ENCODE measurements around the gene UQCRH. TPM values are rescaled to one million over a fixed set of nuclear protein-coding genes. Genes with fewer than 3 reads are reported as not detected.

The UQCRH gene
- total RNA-seq, result 245 and 321 TPM in 2 replicates

DNA sequence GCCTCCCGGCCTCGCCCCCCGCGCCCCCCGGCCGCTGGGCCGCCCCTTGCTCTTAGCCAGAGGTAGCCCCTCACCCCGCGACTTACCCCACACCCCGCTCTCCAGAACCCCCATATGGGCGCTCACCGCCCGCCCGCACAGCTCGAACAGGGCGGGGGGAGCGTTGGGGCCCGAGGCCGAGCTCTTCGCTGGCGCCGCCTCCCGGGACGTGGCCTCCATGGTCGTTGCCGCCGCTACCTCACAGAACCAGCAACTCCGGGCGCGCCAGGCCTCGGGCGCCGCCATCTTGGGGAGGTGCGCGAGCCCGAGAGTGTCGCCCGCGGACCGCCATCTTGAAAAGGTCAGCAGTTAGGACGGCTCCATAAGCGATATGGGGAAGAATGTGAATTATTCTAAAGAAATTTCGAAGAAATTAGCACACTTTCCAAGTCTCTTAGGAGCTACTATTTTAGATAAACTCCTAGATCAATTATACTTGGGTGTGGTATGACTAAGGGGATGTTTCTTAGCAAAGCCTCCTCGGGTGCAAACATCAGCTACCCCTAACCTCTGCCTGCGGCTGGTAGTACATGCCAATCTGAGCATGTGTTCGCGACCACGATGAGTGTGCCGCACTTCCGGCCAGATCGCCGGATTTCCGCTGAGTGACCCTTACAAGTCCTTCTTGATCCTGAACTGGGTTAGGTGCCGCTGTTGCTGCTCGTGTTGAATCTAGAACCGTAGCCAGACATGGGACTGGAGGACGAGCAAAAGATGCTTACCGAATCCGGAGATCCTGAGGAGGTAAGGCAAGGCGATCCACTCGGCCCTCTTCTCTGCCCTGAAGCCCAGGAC is at the start of gene UQCRH, which contains the start of gene LRRC41:
TSS of gene UQCRH (plus strand) at position 661 of the 834 bp plus-strand sequence. CDS start at position 730, 69 bp downstream.
TSS of gene LRRC41 (minus strand) at position 579 of the 834 bp plus-strand sequence. CDS start at position 285, 294 bp downstream.

DNA sequence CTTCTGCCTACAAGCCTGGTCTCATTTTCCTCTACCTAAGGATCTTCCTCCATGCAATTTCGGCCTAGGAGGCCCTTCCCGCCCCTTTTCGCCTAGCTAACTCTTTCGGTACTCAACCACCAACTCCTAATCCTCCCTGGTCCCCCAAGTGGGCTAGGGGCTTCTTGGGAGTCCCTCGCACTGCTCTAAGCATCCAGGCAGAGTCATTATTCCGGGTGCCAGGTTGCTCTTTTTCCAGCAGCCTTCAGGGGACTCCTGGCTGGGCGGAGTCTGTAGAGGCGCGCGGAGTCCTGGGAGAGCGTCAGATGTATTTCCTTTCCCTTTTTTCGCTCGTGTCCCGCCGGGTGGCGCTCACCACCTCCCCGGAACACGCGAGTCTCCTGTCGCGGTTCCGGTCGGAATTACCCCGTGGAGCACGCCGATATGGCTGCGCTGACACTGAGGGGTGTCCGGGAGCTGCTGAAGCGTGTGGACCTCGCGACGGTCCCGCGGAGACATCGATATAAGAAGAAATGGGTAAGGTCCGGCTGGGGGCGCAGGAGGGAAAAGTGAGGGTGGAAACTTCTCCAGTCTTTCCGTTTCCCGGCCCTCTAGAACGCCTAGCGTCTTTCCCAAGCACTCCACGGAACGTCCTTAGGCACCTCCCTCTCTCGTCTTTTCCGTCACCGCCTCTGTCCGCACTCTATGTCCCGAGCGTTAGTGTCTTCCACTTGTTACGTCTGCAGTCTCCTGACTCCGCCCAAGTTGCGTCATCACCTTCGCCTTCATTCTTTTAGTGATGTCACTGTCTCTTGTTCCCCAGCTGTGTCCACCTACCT is 37.1 kb downstream of the UQCRH start, which contains the start of gene NSUN4:
TSS of gene NSUN4 (plus strand) at position 404 of the 818 bp plus-strand sequence. CDS start at position 424, 20 bp downstream.

Other genes starting within 250 kb of the UQCRH start
- gene PIK3R3, start 171.1 kb upstream of the UQCRH start, total RNA-seq, result 0.98 and 1.5 TPM in 2 replicates
- gene TSPAN1, start 128.6 kb upstream of the UQCRH start, total RNA-seq, result 0.20 TPM in 1 of 2 replicates, not detected in the other
- not detected in 2 replicates for gene P3R3URF, start 127.2 kb upstream of the UQCRH start, total RNA-seq
- 37.5 and 60.8 TPM in 2 replicates for gene POMGNT1, start 105.3 kb upstream of the UQCRH start, total RNA-seq
- gene LURAP1, start 100.4 kb upstream of the UQCRH start, total RNA-seq, result 2.9 and 3.9 TPM in 2 replicates
- gene RAD54L, start 55.9 kb upstream of the UQCRH start, total RNA-seq, result 4.0 and 7.2 TPM in 2 replicates
- 93.3 and 110 TPM in 2 replicates for gene LRRC41, start 82 bp upstream of the UQCRH start, total RNA-seq
- 16.5 and 20.3 TPM in 2 replicates for gene NSUN4, start 37.1 kb downstream of the UQCRH start, total RNA-seq
- gene FAAH, start 90.6 kb downstream of the UQCRH start, total RNA-seq, result 0.59 and 1.5 TPM in 2 replicates
- gene DMBX1, start 186.1 kb downstream of the UQCRH start, total RNA-seq, result not detected in 2 replicates
- gene KNCN, start 247.9 kb downstream of the UQCRH start, total RNA-seq, result not detected in 2 replicates